NCI-H510A (cell line): Measurements from ENCODE around the gene DENND1A.

Source experiments
- DNase-seq: peaks from one replicate; lab custom pipeline; 2025; lab: John Stamatoyannopoulos, UW

Gene DENND1A

DNA sequence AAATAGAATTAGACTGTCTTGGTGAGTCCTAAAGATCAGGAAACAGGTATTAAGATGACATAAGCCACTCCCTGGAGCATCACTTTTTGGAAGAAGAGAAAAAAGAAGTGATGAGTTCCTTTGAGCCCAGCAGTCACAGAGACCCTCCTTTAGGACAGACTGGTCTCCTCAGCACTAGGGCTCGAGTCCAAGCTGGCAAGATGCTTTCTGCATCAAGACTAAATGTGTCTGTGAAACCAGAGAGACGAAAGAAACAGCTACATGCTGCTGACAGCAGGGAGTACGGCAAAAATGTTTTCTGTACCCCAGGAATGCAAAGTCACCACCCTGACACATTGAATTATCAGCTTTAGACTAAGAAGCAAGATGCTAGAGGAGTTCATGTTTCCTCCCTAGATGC, 389.5 kb downstream of the DENND1A start:
- no peak for DNase-seq

DNA sequence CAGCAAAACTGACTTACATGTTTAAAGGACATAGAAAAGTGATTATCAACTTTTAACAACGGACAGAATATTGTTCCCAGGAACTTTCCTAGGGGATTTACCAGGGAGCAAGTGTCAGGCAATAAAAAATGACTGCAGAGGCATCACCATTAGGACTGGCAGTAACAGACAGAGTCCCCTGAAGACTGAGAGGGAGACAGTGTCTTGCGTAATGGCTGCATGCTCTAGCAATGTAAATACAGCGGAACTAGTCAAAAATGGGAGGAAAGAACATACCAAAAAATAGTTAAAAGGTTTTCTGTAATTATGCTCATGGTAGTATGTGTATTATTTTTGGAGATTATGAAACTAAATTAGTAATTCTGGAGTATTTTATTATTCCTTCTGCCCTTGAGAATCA, 392.1 kb downstream of the DENND1A start:
- no peak for DNase-seq

DNA sequence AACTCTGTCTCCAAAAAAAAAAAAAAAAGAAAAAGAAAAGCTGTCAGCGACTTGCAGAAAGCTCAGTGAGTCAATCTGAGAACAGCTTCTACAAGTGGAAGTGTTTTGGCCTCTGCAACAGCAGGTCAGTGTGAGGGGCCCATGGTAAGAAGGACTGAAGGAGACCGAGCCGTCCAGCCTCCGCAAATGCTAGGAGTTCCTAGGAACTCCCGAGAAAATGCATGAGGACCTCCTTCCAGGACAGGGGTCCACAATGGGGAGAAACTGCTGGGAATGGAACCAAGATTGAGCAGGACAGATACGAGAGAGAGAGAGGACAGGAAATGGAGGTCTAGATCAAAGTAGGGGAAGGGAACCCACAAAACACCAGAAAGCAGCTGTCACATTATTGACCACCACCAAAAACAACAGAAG, 393.5 kb downstream of the DENND1A start:
- DNase-seq, result no peak

- DNase-seq, result no peak
These were observed 395.6 kb downstream of the DENND1A start for GRCh38 chr9:123534336-123534735.

- no peak for DNase-seq
These were observed 399.7 kb downstream of the DENND1A start for GRCh38 chr9:123530244-123530643.

DNA sequence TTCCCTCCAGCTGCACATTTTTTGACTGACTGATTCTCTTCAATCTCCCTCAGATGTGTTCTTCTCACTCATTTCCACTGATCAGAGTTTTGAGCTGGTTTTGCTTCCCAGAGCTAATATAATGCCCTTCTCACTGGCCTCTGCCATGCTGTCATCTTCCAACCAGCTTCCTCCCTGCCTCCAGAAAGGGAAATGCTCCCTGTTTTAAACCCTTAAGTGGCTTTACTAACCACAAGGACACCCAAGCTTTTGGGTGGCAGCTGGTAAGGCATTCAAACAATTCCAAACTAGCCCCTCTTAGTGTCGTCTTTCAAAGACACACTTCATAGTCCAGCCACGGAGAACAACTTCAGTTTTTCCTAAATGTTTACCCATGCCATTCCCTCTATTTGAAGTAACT, 401.4 kb downstream of the DENND1A start:
- no peak for DNase-seq

- DNase-seq, result no peak
These were observed 401.9 kb downstream of the DENND1A start for GRCh38 chr9:123527981-123528380.

- no peak for DNase-seq
These were observed 404.0 kb downstream of the DENND1A start for GRCh38 chr9:123525957-123526356.

GRCh38 chr9:123525424-123525823, 404.5 kb downstream of the DENND1A start:
- DNase-seq, result no peak

GRCh38 chr9:123524866-123525265, 405.1 kb downstream of the DENND1A start:
- DNase-seq, result no peak

DNA sequence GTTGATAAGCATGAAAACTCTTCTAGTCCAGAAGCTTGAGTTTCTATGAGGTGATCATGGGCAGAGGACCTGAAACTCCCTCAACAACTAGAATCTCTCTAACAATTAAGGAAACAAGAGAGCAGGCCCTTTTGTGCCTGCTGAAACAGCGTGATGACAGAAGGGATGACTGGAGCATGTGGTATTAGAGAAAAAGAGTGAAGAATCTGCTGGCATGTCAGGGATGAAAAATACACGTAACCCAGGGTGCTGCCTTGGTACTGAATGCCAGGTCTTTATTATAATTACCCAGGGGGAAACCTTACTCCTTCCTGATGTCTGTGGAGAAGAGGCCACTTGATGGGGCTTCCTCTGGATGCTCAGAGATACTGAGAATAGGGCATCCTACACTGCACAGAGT, 406.1 kb downstream of the DENND1A start:
- DNase-seq, result no peak

- no peak for DNase-seq
These were observed 406.9 kb downstream of the DENND1A start for GRCh38 chr9:123523001-123523400.

- no peak for DNase-seq
These were observed 407.7 kb downstream of the DENND1A start for GRCh38 chr9:123522251-123522650.

- DNase-seq, result no peak
These were observed 411.6 kb downstream of the DENND1A start for GRCh38 chr9:123518338-123518737.

DNA sequence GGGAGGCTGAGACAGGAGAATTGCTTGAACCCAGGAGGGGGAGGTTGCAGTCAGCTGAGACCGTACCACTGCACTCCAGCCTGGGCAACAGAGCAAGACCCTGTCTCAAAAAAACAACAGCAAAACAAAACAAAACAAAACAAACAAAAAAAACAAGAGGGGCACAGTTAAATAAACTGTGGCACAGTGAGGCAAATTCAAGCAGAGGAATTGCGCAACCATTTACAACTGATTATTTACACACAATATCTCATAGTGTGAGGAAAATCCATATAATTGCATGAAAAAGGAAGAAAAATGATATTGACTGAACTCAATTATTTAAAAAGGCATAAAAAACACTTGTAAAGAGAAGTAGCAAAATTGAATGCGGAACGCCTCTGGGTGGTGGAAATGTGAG, 412.4 kb downstream of the DENND1A start:
- no peak for DNase-seq

GRCh38 chr9:123514766-123515165, 415.2 kb downstream of the DENND1A start:
- no peak for DNase-seq

GRCh38 chr9:123513554-123513953, 416.4 kb downstream of the DENND1A start:
- DNase-seq, result no peak

GRCh38 chr9:123511326-123512277, 418.3 kb downstream of the DENND1A start:
- DNase-seq, result no peak

GRCh38 chr9:123509646-123510045, 420.3 kb downstream of the DENND1A start:
- DNase-seq, result no peak

GRCh38 chr9:123508048-123508447, 421.9 kb downstream of the DENND1A start:
- no peak for DNase-seq

- no peak for DNase-seq
These were observed 424.4 kb downstream of the DENND1A start for GRCh38 chr9:123505496-123505895.

DNA sequence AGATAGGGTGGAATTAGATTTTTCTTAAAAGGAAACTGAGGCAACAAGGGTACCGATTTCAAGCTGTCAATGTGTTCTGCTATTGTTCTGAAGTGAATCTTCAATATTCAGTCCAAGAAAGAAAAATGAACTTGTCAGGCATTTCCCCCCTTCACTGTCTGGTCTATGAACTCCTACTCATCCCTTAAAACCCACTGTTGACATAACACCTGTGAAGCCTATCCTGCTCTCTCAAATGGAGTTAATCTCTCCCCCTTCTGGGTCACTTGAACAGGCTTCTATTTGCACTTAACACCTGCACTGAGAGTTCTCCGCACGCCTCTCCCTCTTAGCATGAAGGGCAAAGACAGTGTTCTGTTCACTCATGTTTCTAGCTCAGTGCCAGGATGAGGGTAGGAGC, 429.6 kb downstream of the DENND1A start:
- DNase-seq, result no peak

- DNase-seq, result no peak
These were observed 432.1 kb downstream of the DENND1A start for GRCh38 chr9:123497830-123498229.

- no peak for DNase-seq
These were observed 434.2 kb downstream of the DENND1A start for GRCh38 chr9:123495731-123496130.
